GM12891 (cell line): ENCODE measurements around the gene TAS2R8.
A peak's percentile ranks its signal among the peaks of the same experiment; 100 is the strongest.
"Not testable (repeated sequence)": the region's sequence is repeated elsewhere in the genome, so short reads cannot be mapped to it uniquely, and the experiment has no call there.

Experiments
- DNase-seq: peaks from one replicate; pipeline ENCODE4 v3.0.0; 2011; ENCODE audit warnings: low spot score; ENCODE audit not compliant: insufficient read length
- FAIRE-seq: peaks from 2 replicates; lab custom pipeline; 2011; peaks lifted over from hg19 to GRCh38; lab: Jason Lieb, UNC
- PAX5 ChIP-seq: IDR thresholded peaks from 2 replicates; pipeline ENCODE4 v1.6.1; 2011; ENCODE audit warnings: low read length, moderate library complexity, mild to moderate bottlenecking; ENCODE audit not compliant: insufficient read depth, severe bottlenecking
- POLR2A ChIP-seq: IDR thresholded peaks from 2 replicates; pipeline ENCODE4 v1.6.1; 2011; ENCODE audit warnings: low read depth, low read length, control low read depth
- POLR2AphosphoS5 ChIP-seq: IDR thresholded peaks from 2 replicates; pipeline ENCODE4 v1.6.1; 2011; ENCODE audit warnings: low read depth, low read length, control low read depth
- POU2F2 ChIP-seq: IDR thresholded peaks from 2 replicates; pipeline ENCODE4 v1.6.1; 2011; ENCODE audit warnings: low read depth, mild to moderate bottlenecking, control low read depth, low read length, moderate library complexity
- SPI1 ChIP-seq: IDR thresholded peaks from 2 replicates; pipeline ENCODE4 v1.6.1; 2011; ENCODE audit warnings: low read depth, low read length, control low read depth
- TAF1 ChIP-seq: IDR thresholded peaks from 2 replicates; pipeline ENCODE4 v1.6.1; 2011; ENCODE audit warnings: low read depth, low read length, control low read depth

Gene TAS2R8

DNA sequence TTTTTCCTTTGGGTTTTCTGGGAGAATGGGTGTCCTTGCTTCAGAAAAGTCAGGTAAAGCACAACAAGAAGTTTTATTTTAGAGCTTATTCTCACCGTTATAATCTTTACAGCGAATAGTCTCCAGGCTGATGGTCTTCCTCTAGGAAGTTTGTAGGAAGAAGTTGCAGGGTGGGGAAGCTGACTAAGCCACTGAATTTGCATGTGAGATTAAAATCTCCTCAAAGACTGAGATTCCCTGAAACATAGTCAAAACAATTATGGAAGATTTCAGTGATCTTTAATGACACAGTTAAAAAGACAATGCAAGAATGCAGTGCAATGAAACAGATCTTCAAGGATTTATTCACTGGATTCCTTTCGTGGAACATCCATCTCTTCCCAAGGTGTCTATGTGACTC, 17.9 kb upstream of the TAS2R8 start:
- no peak for FAIRE-seq

DNA sequence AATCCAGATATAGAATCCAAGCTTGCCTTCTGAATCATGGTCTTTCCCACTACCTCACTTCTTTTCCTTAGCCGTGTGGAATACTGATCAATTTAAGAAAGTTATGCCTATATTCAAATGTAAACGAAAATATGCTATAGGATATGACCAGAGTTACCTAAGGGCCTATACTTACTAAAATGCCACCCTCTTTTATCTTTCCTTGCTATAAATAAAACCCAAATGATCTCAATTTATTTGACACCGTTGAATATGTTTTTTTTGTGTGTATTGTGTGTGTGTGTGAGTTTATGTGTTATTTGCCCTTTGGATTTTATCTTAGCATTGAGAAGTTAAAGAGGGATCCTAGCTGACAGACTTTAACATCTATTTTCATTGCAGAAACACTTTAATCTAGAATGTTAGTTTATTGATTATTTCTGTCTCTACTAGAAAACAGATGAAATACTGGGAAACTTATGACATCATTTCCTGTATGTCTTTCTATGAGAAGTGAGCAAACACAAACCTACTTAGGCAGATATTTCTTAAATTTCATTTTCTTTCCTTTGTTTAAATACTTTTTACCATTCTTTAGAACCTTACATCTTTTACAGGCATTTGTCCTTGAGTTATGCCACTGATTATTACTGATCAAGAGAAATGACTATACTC, 4.9 kb upstream of the TAS2R8 start:
- DNase-seq (no peak), FAIRE-seq (no peak)
- TF ChIP-seq POU2F2 (no peak), POLR2AphosphoS5 (no peak), TAF1 (no peak), PAX5 (no peak), SPI1 (no peak), POLR2A (no peak)

More for the DNA sequence above, 17.9 kb upstream of the TAS2R8 start:
- no peak for DNase-seq
- TF ChIP-seq POLR2A = no peak
- TF ChIP-seq SPI1 = no peak
- TF ChIP-seq POU2F2 = no peak
- TF ChIP-seq PAX5 = no peak
- TF ChIP-seq TAF1 = no peak
- TF ChIP-seq POLR2AphosphoS5 = no peak

DNA sequence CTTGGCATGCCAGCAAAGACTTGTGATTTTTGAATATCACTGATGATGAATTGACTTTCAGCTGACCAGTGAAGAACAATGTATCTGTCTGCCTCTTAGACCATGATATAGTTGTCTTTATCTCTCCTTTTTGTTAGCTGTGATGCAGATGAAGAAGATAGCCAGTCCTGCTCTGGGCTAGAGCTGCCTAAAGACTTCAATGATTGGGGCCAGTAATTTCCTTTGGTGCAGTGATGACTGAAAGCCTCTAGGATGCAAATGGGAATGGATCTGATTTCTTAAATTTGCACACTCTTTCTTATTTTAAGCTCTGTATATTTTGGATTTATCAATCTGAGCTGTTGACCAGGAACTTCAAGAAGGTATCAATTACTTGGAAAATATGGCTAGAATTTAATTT, 3.0 kb upstream of the TAS2R8 start, which contains the start of gene TAS2R9:
Gene TAS2R9, minus strand, starts transcription at position 101 of the 400 bp plus-strand sequence. Its CDS starts 93 bp downstream, at position 8.
- DNase-seq (no peak), FAIRE-seq (no peak)
- TF ChIP-seq POU2F2 = no peak
- TF ChIP-seq PAX5 = no peak

GRCh38 chr12:10802587-10802986, 4.5 kb downstream of the TAS2R8 start, which contains the start of gene TAS2R7:
TSS of gene TAS2R7 (minus strand) at chr12:10802627. CDS start at chr12:10802570, 57 bp downstream.
- DNase-seq (no peak), FAIRE-seq (no peak)
- TF ChIP-seq PAX5 (no peak), POLR2A (no peak), SPI1 (no peak), POLR2AphosphoS5 (no peak), TAF1 (no peak), POU2F2 (no peak)

- TF ChIP-seq PAX5 (no peak), POLR2A (no peak), POLR2AphosphoS5 (no peak), POU2F2 (no peak), TAF1 (no peak), SPI1 (no peak)
- DNase-seq = no peak
- no peak for FAIRE-seq
These were observed 5.3 kb downstream of the TAS2R8 start for GRCh38 chr12:10801741-10802140.

DNA sequence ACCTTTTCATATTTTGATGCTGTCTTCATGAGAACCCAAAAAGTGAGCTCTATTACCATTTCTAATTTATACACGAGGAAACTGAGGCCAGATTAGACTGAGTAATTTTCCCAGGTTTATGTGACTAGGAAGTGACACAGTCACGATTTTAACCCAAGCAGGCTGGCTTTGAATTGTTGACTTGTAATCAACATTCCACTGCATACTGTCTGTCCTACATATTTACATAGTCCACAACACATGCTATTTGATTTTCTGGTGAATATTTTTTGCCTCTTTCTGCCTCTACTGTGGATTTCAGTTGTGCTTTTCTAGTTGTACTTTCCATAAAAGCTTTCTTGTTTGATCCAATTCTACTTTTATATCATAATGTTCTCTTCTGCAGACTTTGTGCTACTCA, 12.9 kb downstream of the TAS2R8 start:
- TF ChIP-seq PAX5 (no peak), TAF1 (no peak), POLR2A (no peak), POLR2AphosphoS5 (no peak), POU2F2 (no peak), SPI1 (no peak)
- FAIRE-seq (no peak), DNase-seq (no peak)

DNA sequence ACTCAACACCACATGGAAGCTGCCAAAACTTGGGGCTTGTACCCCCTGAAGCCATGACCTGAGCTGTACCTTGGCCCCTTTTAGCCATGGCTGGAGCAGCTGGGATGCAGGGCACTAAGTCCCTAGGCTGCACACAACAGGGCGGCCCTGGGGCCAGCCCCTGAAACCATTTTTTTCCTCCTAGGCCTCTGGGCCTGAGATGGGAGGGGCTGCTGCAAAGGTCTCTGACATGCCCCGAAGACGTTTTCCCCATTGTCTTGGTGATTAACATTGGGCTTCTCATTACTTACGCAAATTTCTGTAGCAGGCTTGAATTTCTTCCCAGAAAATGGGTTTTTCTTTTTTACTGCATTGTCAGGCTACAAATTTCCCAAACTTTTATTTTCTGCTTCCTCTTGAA, 15.3 kb downstream of the TAS2R8 start:
- FAIRE-seq, DNase-seq: not testable (repeated sequence)

DNA sequence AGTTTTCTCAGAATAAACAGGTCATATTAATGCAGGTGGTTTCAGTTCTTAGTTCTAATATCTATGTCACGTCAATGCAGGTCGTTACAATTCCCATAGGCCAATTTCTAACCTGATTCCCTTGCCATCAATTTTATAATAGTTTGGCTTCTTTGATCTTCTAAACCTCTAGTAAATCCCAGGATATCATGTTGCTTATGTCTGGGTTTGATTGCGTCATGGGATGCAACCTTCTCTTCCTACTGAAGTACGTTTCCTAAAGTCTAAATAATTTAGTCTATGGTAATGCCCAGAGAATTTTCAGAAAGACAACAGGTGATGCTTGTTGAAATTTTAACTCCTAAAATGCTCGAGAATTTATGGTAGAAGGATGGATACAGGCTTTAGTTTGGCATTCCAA, 23.8 kb downstream of the TAS2R8 start:
- no peak for FAIRE-seq
- TF ChIP-seq POLR2A (no peak), POLR2AphosphoS5 (no peak), PAX5 (no peak), TAF1 (no peak), POU2F2 (no peak), SPI1 (no peak)
- DNase-seq = no peak

DNA sequence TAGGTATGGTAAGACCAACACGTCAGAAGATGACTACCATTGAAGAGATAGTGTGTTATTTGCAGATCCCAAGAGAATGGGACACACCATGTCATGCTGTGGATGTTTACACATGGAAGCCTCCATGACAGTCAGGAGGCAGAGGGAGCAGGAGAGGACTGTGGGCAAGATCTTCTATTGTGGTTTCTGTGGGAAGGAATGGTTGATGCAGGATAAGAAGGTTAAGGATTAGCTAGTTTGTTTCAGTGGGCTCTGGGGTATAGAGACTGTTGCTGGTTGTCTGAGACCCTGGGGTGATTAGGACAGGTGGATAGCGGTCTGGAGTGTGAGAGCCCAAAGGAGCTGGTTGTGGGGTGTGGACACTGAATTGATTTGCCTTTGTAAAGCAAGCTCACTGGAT, 28.0 kb downstream of the TAS2R8 start:
- FAIRE-seq (no peak), DNase-seq (no peak)
- TF ChIP-seq POU2F2 (no peak), POLR2A (no peak), SPI1 (no peak), TAF1 (no peak), POLR2AphosphoS5 (no peak)

DNA sequence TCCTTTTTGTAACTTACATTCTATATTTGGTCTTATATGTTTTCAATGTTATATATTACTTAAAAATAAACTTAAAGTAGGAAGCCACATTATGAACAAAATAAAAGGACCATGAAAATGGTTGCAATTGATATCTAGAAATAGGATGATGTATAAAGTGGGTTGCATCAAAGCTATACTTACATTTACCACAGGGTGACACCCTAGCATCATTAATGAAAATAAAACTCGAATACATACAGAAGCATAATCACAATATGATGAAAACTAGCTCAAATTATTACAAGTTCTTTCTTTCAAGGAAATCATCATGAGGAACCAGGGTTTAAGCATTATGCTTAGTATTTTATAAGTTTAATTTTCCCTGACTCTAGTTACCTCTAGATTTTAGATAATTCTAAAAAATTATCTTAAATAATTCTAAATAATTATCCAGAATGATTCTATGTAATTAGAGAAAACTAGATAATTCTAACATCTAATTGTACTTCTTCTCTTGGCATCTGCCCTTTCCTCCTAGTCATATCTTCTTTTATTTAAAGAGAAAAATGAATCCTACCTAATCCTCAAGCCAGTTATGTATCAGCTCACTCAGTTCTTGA, 35.9 kb downstream of the TAS2R8 start:
- no peak for TF ChIP-seq POLR2AphosphoS5
- TF ChIP-seq PAX5 = no peak
- no peak for TF ChIP-seq POU2F2
- no peak for TF ChIP-seq TAF1
- TF ChIP-seq POLR2A = no peak
- TF ChIP-seq SPI1 = no peak
- DNase-seq = no peak

More for the DNA sequence above, 35.9 kb downstream of the TAS2R8 start:
- FAIRE-seq = peak; percentile 65
